ENCODE results near the gene RIMKLA.

- TF ChIP-seq POLR2AphosphoS5 (IDR thresholded peaks at IDR 0.05; ENCODE audit: borderline replicate concordance, low read depth, low read length) = no peak
- TF ChIP-seq EZH2 (IDR thresholded peaks at IDR 0.05) = no peak
Measured at GRCh38 chr1:42392967-42393848, 12.6 kb downstream of the RIMKLA start.
